HG03342 (cell line): ENCODE measurements around the gene CFAP58.

Experiments
- ATAC-seq: cut with Tn5 transposase; IDR thresholded peaks from one replicate; pipeline ENCODE4 v1.9.1; 2021; ENCODE audit warnings: mild to moderate bottlenecking, moderate library complexity; ENCODE audit not compliant: unreplicated experiment

Gene CFAP58

DNA sequence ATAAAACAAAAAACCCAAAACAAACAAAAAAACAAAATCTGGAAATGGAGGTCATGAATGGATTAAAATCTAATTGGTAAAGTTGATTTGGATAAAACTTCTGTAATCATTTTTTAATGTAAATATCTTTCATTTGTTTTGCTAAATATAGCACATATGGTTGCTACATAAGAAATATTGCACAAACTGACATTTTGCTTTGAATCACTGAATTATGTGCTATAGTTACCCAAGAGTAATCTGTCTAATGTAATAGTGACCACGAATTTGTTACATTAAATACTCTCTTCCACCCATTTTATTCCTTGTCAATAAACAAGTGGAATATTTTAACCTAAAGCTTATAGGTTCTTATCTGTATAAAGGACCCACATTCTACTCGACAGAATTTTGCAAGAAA is 6.2 kb downstream of the CFAP58 start:
- no peak for ATAC-seq

DNA sequence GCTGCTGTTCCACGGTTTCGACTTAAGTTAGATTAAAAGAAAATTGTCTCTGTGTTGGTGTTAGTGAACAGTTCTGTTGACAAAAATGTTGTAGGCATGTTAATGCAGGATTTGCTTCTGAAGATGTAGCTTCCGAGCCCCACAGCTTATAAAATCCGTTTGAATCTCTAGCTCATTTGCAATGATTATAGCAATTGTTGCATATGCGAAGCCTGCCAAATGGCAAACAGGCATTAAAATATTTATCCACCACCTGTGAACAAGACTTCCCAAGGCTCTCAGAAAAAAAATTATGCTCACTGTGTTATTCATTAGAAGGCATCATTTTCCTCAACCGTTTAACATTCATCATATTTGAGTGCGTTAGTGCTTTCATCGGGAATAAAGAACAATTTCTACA is 14.3 kb downstream of the CFAP58 start:
- no peak for ATAC-seq

DNA sequence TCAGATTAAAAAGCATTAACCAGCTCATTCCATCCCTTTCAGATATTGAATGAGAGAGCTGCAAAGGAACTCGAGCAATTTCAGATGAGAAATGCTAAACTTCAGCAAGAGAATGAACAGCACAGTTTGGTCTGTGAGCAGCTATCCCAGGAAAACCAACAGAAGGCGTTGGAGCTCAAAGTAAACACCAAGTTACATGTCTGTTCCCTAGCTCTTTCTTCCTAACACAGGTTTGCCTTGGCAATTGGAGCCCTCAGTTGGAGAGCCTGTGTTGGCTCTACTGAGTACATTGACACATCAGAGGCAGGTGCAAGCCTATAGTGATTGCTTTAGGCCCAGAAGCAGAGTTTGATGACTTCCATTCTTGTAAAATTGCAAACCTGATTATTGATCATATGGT is 14.7 kb downstream of the CFAP58 start:
- no peak for ATAC-seq

DNA sequence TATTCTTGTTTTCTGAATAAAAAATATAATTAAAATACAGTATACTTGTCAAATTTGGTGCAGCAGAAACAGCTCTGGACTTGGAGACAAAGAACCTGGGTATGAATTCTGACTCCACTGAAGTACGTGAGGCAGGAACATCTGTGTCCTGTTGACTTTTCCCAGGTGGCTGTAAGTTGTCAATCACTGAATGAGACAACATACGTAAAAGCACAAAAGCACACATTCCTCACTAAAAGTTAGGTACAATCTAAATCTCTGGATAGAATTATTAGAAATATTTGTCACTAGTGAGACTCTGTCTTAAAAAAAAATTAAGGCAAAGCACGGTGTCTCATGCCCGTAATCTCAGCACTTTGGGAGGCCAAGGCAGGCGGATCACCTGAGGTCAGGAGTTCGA is 18.1 kb downstream of the CFAP58 start:
- ATAC-seq = no peak

DNA sequence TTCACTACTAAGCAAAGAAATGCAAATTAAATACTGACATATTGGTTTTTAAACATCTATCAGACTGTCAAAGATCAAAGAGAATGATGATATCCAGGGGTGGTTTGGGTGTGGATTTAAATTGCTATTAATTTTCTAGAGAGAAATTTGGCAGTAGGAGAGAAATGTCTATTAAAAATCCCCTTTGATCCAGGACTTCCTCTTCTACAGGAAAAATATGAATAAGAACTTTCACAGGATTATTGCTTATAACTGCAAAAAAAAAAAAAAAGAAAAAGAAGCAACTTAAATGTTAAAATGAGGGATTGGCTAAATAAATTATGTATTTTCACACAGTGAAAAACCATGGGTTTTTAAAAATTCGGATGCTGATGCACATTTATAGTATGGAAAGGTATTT is 21.0 kb downstream of the CFAP58 start:
- ATAC-seq = no peak

DNA sequence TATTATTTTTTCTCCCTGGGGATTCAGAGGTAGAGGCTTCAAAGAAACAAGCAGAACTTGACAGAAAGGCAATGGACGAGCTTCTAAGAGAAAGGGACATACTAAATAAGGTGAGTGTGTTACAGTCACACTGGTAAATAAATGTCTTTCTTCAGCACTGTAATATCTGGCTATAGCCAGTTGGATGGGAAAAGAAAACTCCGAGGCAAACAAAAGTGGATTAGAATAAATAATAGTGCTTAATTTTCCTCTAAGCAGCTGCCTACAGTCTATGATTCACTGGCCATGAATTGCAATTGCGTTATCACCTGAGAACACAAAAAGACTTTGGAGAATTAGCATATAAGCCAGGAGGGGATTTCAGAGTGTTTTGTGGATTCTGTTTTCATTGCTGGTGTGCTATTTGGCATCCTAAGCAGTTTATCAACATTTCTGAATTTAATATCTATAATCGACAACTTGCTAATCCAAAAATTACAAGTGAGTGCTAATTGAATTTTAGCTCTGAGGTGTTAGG is 23.2 kb downstream of the CFAP58 start:
- ATAC-seq = no peak

DNA sequence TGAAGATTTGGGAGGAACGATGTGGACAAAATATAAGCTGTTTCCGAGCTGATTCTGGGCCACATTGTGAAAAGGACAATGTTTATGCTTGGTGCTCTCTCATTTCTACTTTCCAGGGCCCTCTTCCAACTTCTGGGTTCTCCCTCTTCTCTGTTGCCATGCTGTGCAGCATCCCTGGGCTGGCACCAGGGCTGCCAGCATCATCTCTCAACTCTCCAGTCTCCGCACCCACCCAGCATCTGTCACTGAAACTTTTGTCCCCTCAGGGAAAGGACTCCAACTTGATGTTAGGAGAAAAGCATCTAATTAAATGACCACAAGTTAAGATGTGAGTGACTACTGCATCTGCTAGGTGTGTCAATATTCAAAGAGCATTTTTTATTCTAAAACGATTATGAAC is 26.7 kb downstream of the CFAP58 start:
- no peak for ATAC-seq

DNA sequence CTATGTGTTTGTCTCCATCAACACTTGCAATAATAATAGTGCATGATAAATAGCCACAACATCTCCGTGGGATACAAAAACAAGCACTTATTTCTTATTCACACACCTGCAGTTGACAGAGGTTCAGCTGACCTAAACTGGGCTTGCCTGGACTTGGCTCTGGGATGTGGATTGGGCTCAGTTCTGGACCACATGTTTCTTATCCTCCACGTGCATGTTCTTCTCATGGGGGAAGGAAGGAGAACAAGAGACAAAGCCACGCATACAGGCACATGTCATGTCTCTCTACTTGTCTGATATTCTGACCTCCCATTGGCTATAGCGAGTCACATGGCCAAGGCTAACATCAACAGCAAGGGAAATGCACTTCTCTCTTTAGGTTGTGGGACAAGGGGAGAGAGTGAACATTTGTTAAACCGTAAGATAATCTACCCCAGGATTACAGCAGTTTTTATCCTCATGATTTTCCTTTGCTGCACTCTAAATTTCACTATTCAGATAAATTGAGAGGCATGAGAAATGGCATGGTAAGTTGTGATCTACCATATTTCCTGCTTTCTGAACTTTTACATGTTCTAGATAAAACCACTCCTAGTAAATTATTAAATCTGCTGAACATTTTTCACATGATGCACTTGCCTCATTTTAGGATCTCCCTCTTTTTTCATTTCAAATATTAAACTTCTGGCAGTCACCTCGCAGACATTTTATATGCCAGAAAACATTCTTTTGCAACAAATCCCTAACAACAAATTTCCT is 33.7 kb downstream of the CFAP58 start:
- ATAC-seq = peak; percentile 89

DNA sequence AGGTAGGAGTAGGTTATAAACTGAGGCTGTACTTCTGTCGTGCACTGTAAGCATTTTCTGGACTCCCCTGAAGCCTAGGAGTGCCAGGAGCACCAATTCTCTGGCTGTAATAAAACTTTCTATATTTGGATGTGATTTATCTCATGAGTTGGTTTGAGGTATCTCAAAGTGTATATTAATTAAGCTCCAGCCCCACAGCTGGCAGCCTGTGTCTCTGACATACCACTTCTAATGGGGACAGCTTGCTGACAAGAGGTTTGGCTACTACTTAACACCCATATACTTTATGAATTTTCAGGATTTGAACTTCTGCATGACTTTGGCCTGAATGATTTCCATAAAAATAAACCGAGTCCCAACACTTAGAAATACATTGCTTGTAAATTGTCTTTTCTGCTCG is 35.2 kb downstream of the CFAP58 start:
- no peak for ATAC-seq

DNA sequence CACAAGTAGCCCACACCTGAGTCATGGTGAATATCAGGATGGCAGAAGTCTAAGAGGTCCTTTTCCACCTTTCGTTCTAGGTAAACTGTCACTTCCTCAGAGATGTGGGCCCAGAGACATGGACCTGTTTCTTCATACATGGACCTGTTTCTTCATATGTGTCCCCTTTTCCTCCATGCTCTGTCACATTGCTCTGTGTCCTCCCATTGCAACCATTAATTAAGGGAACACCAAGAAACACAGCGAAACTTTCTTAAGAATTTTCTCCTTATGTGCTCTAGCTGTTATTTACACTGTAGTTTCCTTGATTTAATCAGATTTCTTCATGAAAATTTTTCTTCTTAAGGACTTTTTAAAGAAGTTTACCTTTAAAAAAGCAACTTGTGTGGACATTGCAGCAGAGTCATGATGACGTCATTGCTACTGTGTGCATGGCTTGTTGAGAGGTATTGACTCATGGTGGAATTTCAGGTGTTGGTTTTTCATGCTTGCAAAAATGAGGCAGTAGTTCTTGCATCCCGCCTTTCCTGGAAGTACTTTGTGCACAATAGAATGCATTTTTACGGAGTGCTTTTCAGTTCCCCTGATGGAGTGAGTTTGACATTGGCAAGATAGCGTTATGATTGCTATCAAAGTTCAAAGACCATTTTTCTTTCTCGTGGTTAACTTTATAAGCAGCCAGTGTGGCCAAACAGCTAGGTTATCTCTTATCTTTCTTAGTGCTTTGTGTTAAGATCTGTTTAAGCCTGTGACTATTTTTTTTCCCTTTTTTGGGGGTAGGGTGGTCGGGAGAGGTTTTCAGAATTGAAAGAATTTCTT is 37.7 kb downstream of the CFAP58 start:
- ATAC-seq = no peak

DNA sequence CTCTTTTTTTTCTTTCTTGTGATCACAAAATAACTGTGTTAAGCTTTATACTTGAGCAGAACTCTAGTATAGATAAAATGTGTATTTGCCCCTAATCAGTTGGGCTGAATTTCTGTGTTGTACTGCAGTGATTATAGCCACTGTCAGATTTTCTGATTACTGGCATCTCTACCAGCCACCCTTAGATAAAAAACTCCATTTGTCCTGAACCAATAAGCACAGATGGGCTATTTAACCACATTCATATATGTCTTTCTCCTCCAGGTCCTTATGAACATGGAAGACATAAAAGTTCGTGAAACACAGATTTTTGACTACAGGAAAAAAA is 38.3 kb downstream of the CFAP58 start:
- ATAC-seq = no peak

DNA sequence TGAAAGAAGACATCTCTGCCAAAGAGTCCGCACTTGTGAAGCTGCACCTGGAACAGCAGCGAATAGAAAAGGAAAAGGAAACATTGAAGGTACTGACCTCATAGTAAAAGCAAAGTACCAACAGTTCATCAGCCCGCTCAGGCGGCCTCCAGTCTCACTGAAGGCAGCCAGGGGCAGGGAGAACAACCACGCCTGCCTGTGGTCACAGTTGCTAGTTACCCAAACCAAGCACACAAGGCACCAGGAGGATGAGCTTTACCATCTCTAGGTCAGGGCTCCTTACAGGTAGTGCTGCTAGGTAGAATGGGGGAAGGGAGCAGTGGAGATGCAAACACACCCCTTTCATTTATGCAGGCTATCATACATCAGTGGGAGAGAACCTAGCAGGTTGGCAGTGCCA is 39.8 kb downstream of the CFAP58 start:
- ATAC-seq = no peak

DNA sequence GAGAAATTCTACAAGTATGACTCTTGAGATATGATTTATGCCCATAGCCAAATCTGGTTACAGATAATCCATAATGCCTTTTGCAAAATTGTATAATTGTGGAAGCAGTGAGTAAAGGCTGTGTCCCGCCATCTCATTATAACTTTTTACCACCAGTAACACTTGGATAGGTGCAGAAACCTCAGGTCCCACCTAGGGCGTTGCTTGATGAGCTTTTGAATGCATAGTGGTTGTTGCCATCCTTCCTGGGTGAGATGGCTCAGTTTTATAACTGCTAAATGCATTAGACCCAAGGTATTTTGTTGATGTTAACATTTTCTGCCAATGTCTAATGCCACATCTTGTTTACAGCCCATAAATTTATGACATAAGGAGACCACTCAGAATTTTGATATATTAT is 42.9 kb downstream of the CFAP58 start:
- no peak for ATAC-seq

DNA sequence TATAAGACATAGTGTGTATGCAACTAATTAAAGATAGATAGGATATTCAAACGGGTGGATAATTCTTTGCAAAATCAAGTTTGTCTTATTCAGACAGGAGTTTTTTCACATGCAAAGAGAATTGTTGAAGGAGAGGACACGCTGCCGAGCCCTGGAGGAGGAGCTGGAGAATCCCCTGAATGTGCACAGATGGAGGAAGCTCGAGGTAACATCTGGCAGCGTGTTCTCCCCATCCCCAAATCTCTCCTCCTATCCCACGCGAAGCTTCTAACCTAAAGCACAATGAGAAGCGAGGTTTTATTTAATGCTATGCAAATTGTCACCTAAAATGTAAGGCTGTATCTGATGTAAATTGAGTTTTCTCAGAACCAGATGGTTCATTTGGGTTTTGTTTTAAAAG is 50.0 kb downstream of the CFAP58 start:
- ATAC-seq = no peak

DNA sequence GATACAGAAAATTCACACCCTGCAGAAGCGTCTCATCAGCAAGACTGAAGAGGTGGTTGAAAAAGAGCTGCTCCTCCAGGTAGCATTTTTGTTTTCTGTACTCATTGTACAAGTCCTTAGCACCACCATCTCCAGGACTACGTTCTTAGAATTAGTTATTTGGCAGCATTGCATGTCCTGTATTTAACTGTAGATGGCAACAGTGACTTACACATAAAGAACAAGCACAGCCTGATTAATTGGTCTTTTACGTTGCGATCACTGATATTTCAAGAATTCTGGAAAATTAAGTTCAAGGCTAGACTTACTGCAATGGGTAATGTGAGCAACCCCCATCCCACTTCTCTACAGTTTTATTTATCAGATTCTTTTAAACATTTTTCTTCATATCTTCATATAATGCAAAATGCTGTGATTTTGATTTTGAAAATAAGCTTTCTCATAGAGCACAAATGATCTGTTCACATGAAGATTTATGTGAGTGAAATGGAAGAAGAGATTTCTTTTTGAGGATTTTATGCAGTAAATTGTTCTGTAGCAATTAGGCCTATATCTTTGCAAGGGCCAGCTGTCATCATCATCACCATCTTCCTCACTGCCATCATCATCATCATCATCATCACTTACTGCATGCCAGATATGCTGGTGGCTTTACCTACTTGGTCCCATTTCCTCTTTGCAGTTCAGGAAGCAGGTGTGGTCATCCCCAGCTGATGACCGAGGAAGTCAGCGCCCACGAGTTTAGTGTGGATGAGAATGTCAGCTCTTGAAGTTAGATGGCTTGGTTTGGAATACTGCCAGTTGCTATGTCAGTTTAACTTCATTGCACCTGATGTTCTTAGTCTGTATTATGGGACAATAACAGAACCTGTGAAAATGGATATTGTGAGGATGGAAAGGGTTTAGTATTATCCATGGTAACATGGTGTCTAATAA is 53.4 kb downstream of the CFAP58 start:
- ATAC-seq = no peak

DNA sequence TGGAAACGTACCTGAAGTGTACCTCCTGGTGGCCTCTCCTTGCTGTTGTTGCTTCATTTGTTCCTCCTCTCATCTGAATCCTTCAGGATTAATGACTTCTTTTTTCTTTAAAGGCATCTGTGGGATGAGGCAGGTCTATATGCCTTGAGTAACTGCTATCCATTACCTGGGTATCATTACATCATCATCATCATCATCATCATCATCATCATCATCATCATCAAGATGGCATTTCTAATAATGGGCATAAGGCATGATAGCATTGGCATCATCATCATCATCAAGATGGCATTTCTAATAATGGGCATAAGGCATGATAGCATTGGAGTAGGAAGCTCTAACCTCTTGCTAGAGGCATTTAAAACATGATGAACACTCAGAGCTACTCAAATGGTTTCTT is 59.9 kb downstream of the CFAP58 start:
- ATAC-seq = no peak

DNA sequence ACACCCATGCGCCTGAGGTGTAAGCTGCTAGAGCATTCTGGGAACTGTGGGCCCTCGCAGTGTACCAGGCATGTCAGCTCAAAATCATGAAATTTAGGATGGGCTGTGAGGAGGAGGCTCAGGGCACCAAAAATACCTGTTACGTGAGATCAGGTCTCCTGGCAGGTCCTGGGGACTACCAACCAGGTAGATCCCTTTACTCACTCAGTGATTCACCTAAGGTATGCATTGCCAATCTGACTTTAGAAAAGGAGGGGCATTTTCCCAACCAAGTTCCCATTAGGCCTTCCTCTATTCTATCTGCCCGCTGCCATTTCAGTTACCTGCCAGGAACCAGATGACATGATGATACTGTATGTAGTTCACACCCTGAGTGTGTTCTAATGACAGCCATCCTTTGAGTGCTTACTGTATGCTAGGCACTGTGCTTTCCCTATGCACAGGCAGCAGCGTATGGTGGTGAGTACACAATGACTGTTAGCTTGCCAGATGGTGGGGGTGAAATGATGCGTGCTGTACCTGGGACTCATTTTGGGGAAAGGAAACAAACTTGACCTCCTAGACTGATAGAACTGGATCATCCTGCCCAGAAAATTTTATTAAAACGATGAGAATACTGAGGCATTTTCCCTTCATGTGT is 62.0 kb downstream of the CFAP58 start:
- ATAC-seq = no peak

DNA sequence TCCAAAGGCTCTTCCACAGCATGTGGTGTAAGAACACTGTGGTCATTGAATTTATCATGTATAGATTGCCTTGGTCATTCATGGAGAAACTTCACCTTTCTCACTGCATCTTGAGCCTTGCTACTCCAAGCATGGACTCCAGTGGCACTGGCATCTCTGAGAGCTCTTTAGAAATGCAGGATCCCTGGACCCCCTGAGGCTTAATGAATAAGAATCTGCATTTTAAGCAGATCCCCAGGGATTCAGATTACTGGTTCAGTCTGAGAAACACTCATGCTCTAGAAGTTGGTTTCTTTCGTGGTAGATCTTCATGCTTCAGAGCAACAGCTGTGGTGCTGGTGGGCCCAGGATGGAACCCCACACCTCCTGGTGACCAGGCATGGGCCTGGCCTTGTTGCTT is 63.2 kb downstream of the CFAP58 start:
- no peak for ATAC-seq

DNA sequence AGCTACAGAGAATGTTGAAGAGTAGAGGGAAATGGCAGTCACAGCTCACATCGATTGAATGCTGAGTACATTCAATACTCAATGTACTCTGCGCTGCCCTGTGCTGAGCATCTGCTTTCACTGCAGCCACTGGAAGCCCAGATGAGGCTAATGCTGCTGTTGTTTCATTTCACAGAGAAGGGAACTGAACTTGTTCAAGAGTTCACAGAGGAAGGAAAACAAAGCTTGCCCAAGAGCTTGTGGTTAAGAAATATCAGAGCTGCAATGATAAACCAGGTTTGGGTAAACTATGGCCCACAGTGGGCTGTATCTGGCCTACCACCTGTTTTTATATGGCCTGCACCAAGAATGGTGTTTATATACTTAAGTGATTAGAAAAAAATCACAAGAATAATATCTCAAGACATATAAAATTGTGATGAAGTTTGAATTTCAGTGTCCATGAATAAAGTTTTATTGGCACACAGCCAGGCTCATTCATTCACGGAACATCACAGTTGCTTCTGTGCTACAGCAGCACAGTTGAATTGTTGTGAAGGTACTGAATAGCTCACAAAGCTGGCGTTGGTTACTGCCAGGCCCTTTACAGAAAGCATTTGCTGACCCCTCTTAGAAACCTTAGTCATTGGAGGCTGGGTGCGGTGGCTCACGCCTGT is 64.1 kb downstream of the CFAP58 start:
- no peak for ATAC-seq

DNA sequence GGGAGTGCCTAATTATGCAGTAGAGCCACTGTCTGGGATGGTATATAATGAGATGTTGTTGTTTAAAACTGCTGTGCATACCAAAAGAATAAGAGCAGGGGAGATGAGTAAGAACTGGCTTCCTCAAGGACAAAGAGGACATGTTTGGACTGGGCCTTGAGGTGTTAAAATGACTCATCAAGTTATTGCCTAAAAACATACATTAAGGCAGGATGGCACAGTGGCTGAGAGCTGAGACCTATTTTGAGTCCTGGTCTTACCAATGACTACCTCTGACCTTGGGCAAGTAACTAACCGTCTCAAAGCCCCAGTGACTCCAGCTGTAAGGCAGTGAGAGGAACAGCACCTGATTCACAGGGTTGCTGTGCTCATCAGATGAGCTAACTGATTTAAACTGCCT is 71.1 kb downstream of the CFAP58 start:
- peak; percentile 90 for ATAC-seq
